Effector memory CD8-positive, alpha-beta T cell (primary cell): ENCODE results near the gene FHL2.
A peak's percentile ranks its signal among the peaks of the same experiment; 100 is the strongest.

Experiments used
- ATAC-seq: fragments of 150-1000 bp; cut with Tn5 transposase; replicated peaks from 2 replicates; pipeline ENCODE4 v1.10.0; 2021; ENCODE audit warnings: mild to moderate bottlenecking, moderate library complexity
- DNase-seq, 3 experiments: peaks; one replicate each; pipeline ENCODE4 v3.0.0; 2021
- H3K27ac Mint-ChIP-seq, 2 donors: one replicate each; pipeline ENCODE4 v1.8.0; 2022; ENCODE audit warnings: mild to moderate bottlenecking in 2 of 2, mixed read lengths in 2 of 2, moderate library complexity in 2 of 2
- H3K27me3 Mint-ChIP-seq, 2 donors: one replicate each; pipeline ENCODE4 v1.8.0; 2022; ENCODE audit warnings: mixed read lengths in 2 of 2
- H3K36me3 Mint-ChIP-seq: one replicate; pipeline ENCODE4 v1.8.0; 2022; ENCODE audit warnings: mild to moderate bottlenecking, moderate library complexity, mixed read lengths; ENCODE audit not compliant: insufficient read depth
- H3K4me1 Mint-ChIP-seq, 2 donors: one replicate each; pipeline ENCODE4 v1.8.0; 2022; ENCODE audit warnings: low read depth in 2 of 2, mixed read lengths in 2 of 2
- H3K4me3 Mint-ChIP-seq, 2 donors: one replicate each; pipeline ENCODE4 v1.8.0; 2022; ENCODE audit warnings: mild to moderate bottlenecking in 2 of 2, mixed read lengths in 2 of 2, moderate library complexity in 2 of 2
- H3K9me3 Mint-ChIP-seq, 2 donors: one replicate each; pipeline ENCODE4 v1.8.0; 2022; ENCODE audit warnings: mixed read lengths in 2 of 2
- total RNA-seq, 9 experiments: gene quantifications; one replicate each; lab custom pipeline; 2026; lab: John Stamatoyannopoulos, UW

The FHL2 gene
- total RNA-seq, result 0.11 to 2.4 (median 1.3) reads per million in 9 experiments

GRCh38 chr2:105398336-105399206, at the start of gene FHL2:
Gene FHL2 (minus strand): TSS chr2:105399051. CDS start chr2:105386516, 12,535 bp downstream.
- Mint-ChIP-seq H3K27ac (peak within 1 kb of the TSS in 1 of 2 donors; percentile 60), H3K27me3 (peaks cover 53 to 57% of the 10 kb centered on the region in 2 donors), H3K4me1 (peaks cover 2 to 3% of the 10 kb centered on the region in 2 donors), H3K9me3 (no peaks in the 10 kb centered on the region), H3K4me3 (peak within 1 kb of the TSS; percentile 71 to 79), H3K36me3 (no peaks in the 10 kb centered on the region)
- ATAC-seq (peak; percentile 99), DNase-seq (peak; percentile 50 to 56 (median 53))

GRCh38 chr2:105447476-105447875, 48.6 kb upstream of the FHL2 start:
- peaks cover 57 to 67% of the 10 kb centered on the region in 2 donors for H3K27me3 Mint-ChIP-seq
- H3K9me3 Mint-ChIP-seq, result no peaks in the 10 kb centered on the region
- H3K27ac Mint-ChIP-seq, result no peak overlapping the region
- ATAC-seq (no peak), DNase-seq (no peak)
- no peaks in the 10 kb centered on the region for H3K4me1 Mint-ChIP-seq
- no peak overlapping the region for H3K4me3 Mint-ChIP-seq
- no peaks in the 10 kb centered on the region for H3K36me3 Mint-ChIP-seq

GRCh38 chr2:105446501-105446900, 47.6 kb upstream of the FHL2 start:
- Mint-ChIP-seq H3K4me1 (no peaks in the 10 kb centered on the region), H3K27me3 (peaks cover 56 to 71% of the 10 kb centered on the region in 2 donors), H3K4me3 (no peak overlapping the region), H3K9me3 (no peaks in the 10 kb centered on the region), H3K36me3 (no peaks in the 10 kb centered on the region), H3K27ac (no peak overlapping the region)
- no peak for DNase-seq
- ATAC-seq, result no peak

- Mint-ChIP-seq H3K4me1 (no peaks in the 10 kb centered on the region), H3K27me3 (peaks cover 54 to 73% of the 10 kb centered on the region in 2 donors), H3K9me3 (no peaks in the 10 kb centered on the region), H3K36me3 (no peaks in the 10 kb centered on the region), H3K4me3 (no peak overlapping the region), H3K27ac (no peak overlapping the region)
- ATAC-seq (no peak), DNase-seq (no peak)
Measured at GRCh38 chr2:105445976-105446375, 47.1 kb upstream of the FHL2 start.

GRCh38 chr2:105445498-105445897, 46.6 kb upstream of the FHL2 start:
- no peaks in the 10 kb centered on the region for H3K9me3 Mint-ChIP-seq
- no peaks in the 10 kb centered on the region for H3K4me1 Mint-ChIP-seq
- H3K27me3 Mint-ChIP-seq, result peaks cover 53 to 73% of the 10 kb centered on the region in 2 donors
- no peak for DNase-seq
- H3K4me3 Mint-ChIP-seq, result no peak overlapping the region
- no peak for ATAC-seq
- H3K27ac Mint-ChIP-seq, result no peak overlapping the region
- H3K36me3 Mint-ChIP-seq, result no peaks in the 10 kb centered on the region

- DNase-seq (no peak), ATAC-seq (no peak)
- Mint-ChIP-seq H3K9me3 (no peaks in the 10 kb centered on the region), H3K36me3 (no peaks in the 10 kb centered on the region), H3K4me1 (no peaks in the 10 kb centered on the region), H3K4me3 (no peak overlapping the region), H3K27ac (no peak overlapping the region), H3K27me3 (peaks cover 39 to 60% of the 10 kb centered on the region in 2 donors)
Measured at GRCh38 chr2:105443617-105444598, 45.1 kb upstream of the FHL2 start.

GRCh38 chr2:105442721-105443120, 43.9 kb upstream of the FHL2 start:
- no peaks in the 10 kb centered on the region for H3K9me3 Mint-ChIP-seq
- no peaks in the 10 kb centered on the region for H3K36me3 Mint-ChIP-seq
- peaks cover 34 to 60% of the 10 kb centered on the region in 2 donors for H3K27me3 Mint-ChIP-seq
- H3K4me1 Mint-ChIP-seq, result no peaks in the 10 kb centered on the region
- DNase-seq (no peak), ATAC-seq (no peak)
- no peak overlapping the region for H3K27ac Mint-ChIP-seq
- no peak overlapping the region for H3K4me3 Mint-ChIP-seq

GRCh38 chr2:105442056-105442455, 43.2 kb upstream of the FHL2 start:
- H3K4me1 Mint-ChIP-seq, result no peaks in the 10 kb centered on the region
- H3K27ac Mint-ChIP-seq, result no peak overlapping the region
- DNase-seq, result no peak
- no peaks in the 10 kb centered on the region for H3K9me3 Mint-ChIP-seq
- no peak for ATAC-seq
- H3K36me3 Mint-ChIP-seq, result no peaks in the 10 kb centered on the region
- no peak overlapping the region for H3K4me3 Mint-ChIP-seq
- H3K27me3 Mint-ChIP-seq, result peaks cover 28 to 55% of the 10 kb centered on the region in 2 donors

- no peak overlapping the region for H3K4me3 Mint-ChIP-seq
- H3K9me3 Mint-ChIP-seq, result no peaks in the 10 kb centered on the region
- H3K27me3 Mint-ChIP-seq, result peaks cover 32 to 45% of the 10 kb centered on the region in 2 donors
- no peak for DNase-seq
- no peak overlapping the region for H3K27ac Mint-ChIP-seq
- ATAC-seq, result no peak
- H3K4me1 Mint-ChIP-seq, result no peaks in the 10 kb centered on the region
- no peaks in the 10 kb centered on the region for H3K36me3 Mint-ChIP-seq
Measured at GRCh38 chr2:105439141-105439540, 40.3 kb upstream of the FHL2 start.

GRCh38 chr2:105438104-105438929, 39.5 kb upstream of the FHL2 start:
- Mint-ChIP-seq H3K27ac (no peak overlapping the region), H3K27me3 (peaks cover 33 to 45% of the 10 kb centered on the region in 2 donors), H3K4me1 (no peaks in the 10 kb centered on the region), H3K9me3 (no peaks in the 10 kb centered on the region), H3K4me3 (no peak overlapping the region), H3K36me3 (no peaks in the 10 kb centered on the region)
- ATAC-seq (no peak), DNase-seq (no peak)

- Mint-ChIP-seq H3K4me1 (no peaks in the 10 kb centered on the region), H3K4me3 (no peak overlapping the region), H3K27ac (no peak overlapping the region), H3K27me3 (peaks cover 33 to 40% of the 10 kb centered on the region in 2 donors), H3K36me3 (no peaks in the 10 kb centered on the region), H3K9me3 (no peaks in the 10 kb centered on the region)
- DNase-seq, result no peak
- ATAC-seq, result no peak
Measured at GRCh38 chr2:105437708-105438103, 38.9 kb upstream of the FHL2 start.

GRCh38 chr2:105432749-105433148, 33.9 kb upstream of the FHL2 start:
- no peak for DNase-seq
- H3K4me3 Mint-ChIP-seq, result no peak overlapping the region
- no peak for ATAC-seq
- H3K9me3 Mint-ChIP-seq, result no peaks in the 10 kb centered on the region
- H3K27ac Mint-ChIP-seq, result no peak overlapping the region
- H3K36me3 Mint-ChIP-seq, result no peaks in the 10 kb centered on the region
- H3K27me3 Mint-ChIP-seq, result peaks cover 9 to 21% of the 10 kb centered on the region in 2 donors
- peaks cover 0 to 2% of the 10 kb centered on the region in 2 donors for H3K4me1 Mint-ChIP-seq

- H3K9me3 Mint-ChIP-seq, result no peaks in the 10 kb centered on the region
- DNase-seq, result no peak
- ATAC-seq, result no peak
- no peaks in the 10 kb centered on the region for H3K36me3 Mint-ChIP-seq
- peaks cover 6 to 7% of the 10 kb centered on the region in 2 donors for H3K4me1 Mint-ChIP-seq
- H3K27me3 Mint-ChIP-seq, result peaks cover 7 to 20% of the 10 kb centered on the region in 2 donors
- H3K27ac Mint-ChIP-seq, result no peak overlapping the region
- H3K4me3 Mint-ChIP-seq, result no peak overlapping the region
Measured at GRCh38 chr2:105432044-105432399, 33.2 kb upstream of the FHL2 start.
